A673 (cell line): ENCODE data around the gene APMAP. TPM values are rescaled to one million over a fixed set of nuclear protein-coding genes. Genes with fewer than 3 reads are reported as not detected.

Source experiments
- BruUV-seq: library from RNA; stranded (reverse); fragments of 400-500 nt; replicated peaks from 2 replicates; lab custom pipeline; 2021; lab: Mats Ljungman, UMichigan
- CTCF ChIA-PET: fragments of 300-600 bp; sonication (Branson Sonifier 250); formaldehyde crosslinking; loops from one replicate; lab custom pipeline; 2022; ENCODE audit warnings: antibody characterized with exemption; lab: Charles Lee
- POLR2A ChIA-PET: fragments of 300-600 bp; sonication (Branson Sonifier 250); formaldehyde crosslinking; loops from one replicate; lab custom pipeline; 2022; ENCODE audit warnings: antibody characterized with exemption; ENCODE audit not compliant: low non-redundant PET; lab: Charles Lee
- DNase-seq: peaks from one replicate; pipeline ENCODE4 v3.0.0-alpha.2; 2015; ENCODE audit warnings: low spot score
- H3K27ac ChIP-seq: fragments of 200-600 bp; sonication (generic); 2 replicates; pipeline ENCODE4 v1.5.1; 2016; ENCODE audit warnings: mixed run types, low read depth, mild to moderate bottlenecking, mixed read lengths, antibody characterized with exemption, low read length; ENCODE audit not compliant: poor library complexity, severe bottlenecking
- H3K27me3 ChIP-seq: fragments of 200-600 bp; sonication (generic); replicated peaks from 2 replicates; pipeline ENCODE4 v1.6.1; 2017; ENCODE audit warnings: mixed run types, low read depth, mild to moderate bottlenecking, mixed read lengths, antibody characterized with exemption, low read length; ENCODE audit not compliant: insufficient read depth, poor library complexity
- H3K36me3 ChIP-seq: fragments of 200-600 bp; sonication (generic); 2 replicates; pipeline ENCODE4 v1.6.1; 2016; ENCODE audit warnings: mixed run types, mild to moderate bottlenecking, mixed read lengths, antibody characterized with exemption, low read length; ENCODE audit not compliant: insufficient read depth, poor library complexity, severe bottlenecking
- H3K4me1 ChIP-seq: fragments of 200-600 bp; sonication (generic); 2 replicates; pipeline ENCODE4 v1.6.1; 2017; ENCODE audit warnings: mixed run types, mild to moderate bottlenecking, mixed read lengths, antibody characterized with exemption, low read length; ENCODE audit not compliant: insufficient read depth, poor library complexity, severe bottlenecking
- H3K4me3 ChIP-seq: fragments of 200-600 bp; sonication (generic); 2 replicates; pipeline ENCODE4 v1.5.1; 2016; ENCODE audit warnings: low read depth, mixed run types, mild to moderate bottlenecking, mixed read lengths, low read length; ENCODE audit not compliant: poor library complexity, severe bottlenecking
- H3K9me3 ChIP-seq: fragments of 200-600 bp; sonication (generic); 2 replicates; pipeline ENCODE4 v1.6.1; 2016; ENCODE audit warnings: mixed run types, low read depth, mild to moderate bottlenecking, mixed read lengths, antibody characterized with exemption, low read length; ENCODE audit not compliant: poor library complexity, severe bottlenecking
- CTCF ChIP-seq: fragments of 300-800, 200-600 bp; sonication (generic); conservative IDR thresholded peaks from 2 replicates; pipeline ENCODE4 v1.5.1; 2017; ENCODE audit warnings: low read depth, mild to moderate bottlenecking, antibody characterized with exemption, low read length, moderate library complexity, mixed read lengths
- EZH2 ChIP-seq: fragments of 200-600 bp; sonication (generic); IDR thresholded peaks from 2 replicates; pipeline ENCODE4 v1.6.1; 2017; ENCODE audit warnings: borderline replicate concordance, low read depth, mild to moderate bottlenecking, mixed read lengths, antibody characterized with exemption, low read length; ENCODE audit not compliant: poor library complexity, severe bottlenecking
- intact Hi-C: fragments of 100-400 bp; cut with micrococcal nuclease; formaldehyde crosslinking; loops from one replicate; pipeline ENCODE4 v1.10.0; 2022; ENCODE audit not compliant: unreplicated experiment
- total RNA-seq: library from RNA; stranded (reverse); gene quantifications from 2 replicates; pipeline ENCODE4 v1.2.3, GENCODE V29; 2021

APMAP gene
- total RNA-seq, 1 experiment from 2014 or later: 70.3 TPM

DNA sequence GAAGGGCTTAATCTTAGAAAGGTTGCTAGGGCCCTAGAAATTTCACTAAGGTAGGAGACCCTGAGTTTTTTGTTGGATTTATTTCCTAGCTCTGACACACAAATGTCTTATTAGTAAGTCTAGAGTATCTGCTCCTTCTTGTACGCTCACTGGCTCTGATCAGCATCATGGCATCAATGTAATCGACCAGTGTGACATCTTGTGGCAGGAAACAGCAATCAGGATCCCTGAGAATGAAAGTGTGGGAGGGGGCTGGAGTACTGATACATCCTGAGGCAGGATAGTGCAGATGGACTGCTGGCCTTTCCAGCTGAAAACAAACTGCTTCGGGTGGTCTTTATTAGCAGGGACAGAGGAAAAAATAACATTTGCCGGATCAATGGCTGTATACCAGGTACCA lies 53.5 kb downstream of the APMAP start:
- DNase-seq: no peak
- intact Hi-C loops: no loop called here
- TF ChIP-seq EZH2 (no peak), CTCF (no peak)
- no peaks in the 10 kb centered on the region for H3K4me1 ChIP-seq
- no peak overlapping the region for H3K27ac ChIP-seq
- no peak overlapping the region for H3K4me3 ChIP-seq
- H3K36me3 ChIP-seq: no peaks in the 10 kb centered on the region
- BruUV-seq: no TSS peak
- no peaks in the 10 kb centered on the region for H3K27me3 ChIP-seq
- no peaks in the 10 kb centered on the region for H3K9me3 ChIP-seq
- CTCF ChIA-PET: no interaction called here
- POLR2A ChIA-PET: no interaction called here

GRCh38 chr20:24938498-24938897 lies 54.1 kb downstream of the APMAP start:
- no peak for DNase-seq
- Histone ChIP-seq H3K27me3 (no peaks in the 10 kb centered on the region), H3K27ac (no peak overlapping the region), H3K36me3 (no peaks in the 10 kb centered on the region), H3K4me3 (no peak overlapping the region), H3K4me1 (no peaks in the 10 kb centered on the region), H3K9me3 (no peaks in the 10 kb centered on the region)
- no TSS peak for BruUV-seq
- CTCF ChIA-PET: no interaction called here
- intact Hi-C loops: no loop called here
- POLR2A ChIA-PET: no interaction called here
- TF ChIP-seq EZH2 (no peak), CTCF (no peak)

DNA sequence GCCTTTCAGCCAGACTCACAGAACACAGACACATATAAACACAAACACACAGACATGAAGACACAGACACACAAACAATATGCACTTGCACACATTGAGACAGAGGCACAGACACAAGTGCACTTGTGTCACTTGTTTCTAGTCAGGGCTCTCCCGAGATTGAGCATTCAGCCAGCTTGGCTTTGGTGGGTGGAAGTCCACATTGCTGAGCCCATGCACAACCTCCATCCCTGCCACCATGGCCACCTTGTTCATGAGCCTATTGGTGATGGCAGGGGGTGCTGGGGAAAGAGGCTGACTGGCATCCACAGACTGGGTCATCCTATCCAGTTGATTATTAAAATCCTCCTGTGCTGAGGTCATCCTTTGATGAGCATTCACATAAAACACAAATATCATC lies 55.0 kb downstream of the APMAP start:
- ChIA-PET CTCF (no interaction called here), POLR2A (no interaction called here)
- BruUV-seq: no TSS peak

More for the DNA sequence above, 55.0 kb downstream of the APMAP start:
- Histone ChIP-seq H3K4me1 (no peaks in the 10 kb centered on the region), H3K27ac (no peak overlapping the region), H3K9me3 (no peaks in the 10 kb centered on the region), H3K27me3 (no peaks in the 10 kb centered on the region), H3K36me3 (no peaks in the 10 kb centered on the region), H3K4me3 (no peak overlapping the region)
- intact Hi-C loops: no loop called here
- no peak for TF ChIP-seq EZH2
- TF ChIP-seq CTCF: no peak
- no peak for DNase-seq
